Thoracic aorta (tissue), 2 donors: ENCODE data around the gene HPS1. TPM values are rescaled to one million over a fixed set of nuclear protein-coding genes. Genes with fewer than 3 reads are reported as not detected.

Experiments
- ATAC-seq: fragments of 150-250 bp; one replicate; pipeline ENCODE4 v1.8.0; 2017; ENCODE audit warnings: low read depth; ENCODE audit not compliant: insufficient number of reproducible peaks, low FRiP score
- DNase-seq: peaks from one replicate; pipeline ENCODE4 v3.0.0-alpha.2; 2020; ENCODE audit warnings: low spot score
- H3K27ac ChIP-seq, 2 donors: fragments of 200-600 bp; sonication (generic); 1 replicate in 1 of 2; 2 replicates in 1 of 2; pipeline ENCODE4 v1.5.1; 2016; ENCODE audit warnings: mild to moderate bottlenecking in 2 of 2, moderate library complexity in 2 of 2
- H3K27me3 ChIP-seq: fragments of 200-600 bp; sonication (generic); replicated peaks from 2 replicates; pipeline ENCODE4 v1.6.0; 2016; ENCODE audit warnings: mild to moderate bottlenecking; ENCODE audit not compliant: insufficient read depth
- H3K36me3 ChIP-seq: fragments of 200-600 bp; sonication (generic); one replicate; pipeline ENCODE4 v1.5.1; 2016
- H3K4me1 ChIP-seq, 2 donors: fragments of 200-600 bp; sonication (generic); 1 replicate in 1 of 2; 2 replicates in 1 of 2; pipeline versions ENCODE4 v1.5.1 to v1.6.0; 2016; ENCODE audit warnings: low read depth in 2 of 2, mild to moderate bottlenecking in 1 of 2; ENCODE audit not compliant: control insufficient read depth in 1 of 2
- H3K4me3 ChIP-seq: fragments of 200-600 bp; sonication (generic); 2 replicates; pipeline ENCODE4 v1.5.1; 2016; ENCODE audit warnings: mild to moderate bottlenecking
- H3K9me3 ChIP-seq: fragments of 200-600 bp; sonication (generic); 2 replicates; pipeline ENCODE4 v1.5.1; 2016
- CTCF ChIP-seq: fragments of 200-600 bp; sonication (generic); IDR thresholded peaks from one replicate; pipeline ENCODE4 v1.5.1; 2019; ENCODE audit warnings: antibody characterized with exemption
- total RNA-seq, 2 donors: library from RNA; depleted of rRNA; stranded (reverse); fragments of >200 nt; gene quantifications; one replicate each; pipeline versions ENCODE4 v1.1.0 to v1.2.3, GENCODE V29; 2016

HPS1 gene
- total RNA-seq, 2 donors from 2014 or later, result 60.1 to 79.3 TPM

DNA sequence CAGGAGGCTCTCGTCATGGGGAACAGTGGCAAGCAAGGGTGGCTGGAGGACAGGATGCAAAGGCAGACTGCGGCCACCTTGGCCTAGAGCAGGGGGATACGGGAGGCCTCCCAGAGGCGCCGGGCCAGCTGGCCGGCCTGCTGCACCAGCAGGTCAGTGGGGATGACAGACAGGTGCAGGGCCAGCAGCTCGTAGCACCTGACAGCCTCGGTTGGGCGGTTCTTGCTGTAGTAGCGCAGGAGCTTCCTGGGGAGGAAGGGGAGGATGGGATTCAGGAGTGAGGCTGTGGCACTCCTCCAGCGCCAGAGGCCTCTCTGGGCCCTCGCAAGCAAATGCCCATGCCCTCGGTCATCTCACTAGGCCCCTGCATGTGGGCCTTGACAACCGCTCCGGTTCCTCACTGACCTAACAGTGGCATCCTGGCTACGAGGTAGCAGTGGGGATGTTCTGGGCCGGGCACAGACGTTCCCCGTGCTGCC is 29.2 kb downstream of the HPS1 start:
- no peaks in the 10 kb centered on the region for H3K9me3 ChIP-seq
- H3K4me3 ChIP-seq, result no peak overlapping the region
- ATAC-seq (no peak), DNase-seq (no peak)
- H3K4me1 ChIP-seq, result peaks cover 13 to 16% of the 10 kb centered on the region in 2 donors
- H3K36me3 ChIP-seq, result peaks cover 28% of the 10 kb centered on the region
- H3K27me3 ChIP-seq, result no peaks in the 10 kb centered on the region
- no peak for TF ChIP-seq CTCF
- no peak overlapping the region for H3K27ac ChIP-seq

GRCh38 chr10:98416606-98417388 is 29.9 kb downstream of the HPS1 start:
- DNase-seq, result no peak

GRCh38 chr10:98415731-98416119 is 31.0 kb downstream of the HPS1 start:
- no peak for ATAC-seq
- Histone ChIP-seq H3K9me3 (no peaks in the 10 kb centered on the region), H3K36me3 (peaks cover 28% of the 10 kb centered on the region), H3K4me1 (peaks cover 13 to 16% of the 10 kb centered on the region in 2 donors), H3K4me3 (no peak overlapping the region), H3K27me3 (no peaks in the 10 kb centered on the region), H3K27ac (peak overlapping the region; percentile 42 to 72)
- DNase-seq, result no peak
- no peak for TF ChIP-seq CTCF

More at GRCh38 chr10:98416606-98417388, 29.9 kb downstream of the HPS1 start:
- Histone ChIP-seq H3K36me3 (peaks cover 28% of the 10 kb centered on the region), H3K27ac (no peak overlapping the region), H3K4me3 (no peak overlapping the region), H3K9me3 (no peaks in the 10 kb centered on the region), H3K4me1 (peaks cover 13 to 16% of the 10 kb centered on the region in 2 donors), H3K27me3 (no peaks in the 10 kb centered on the region)
- no peak for TF ChIP-seq CTCF
- ATAC-seq, result no peak

DNA sequence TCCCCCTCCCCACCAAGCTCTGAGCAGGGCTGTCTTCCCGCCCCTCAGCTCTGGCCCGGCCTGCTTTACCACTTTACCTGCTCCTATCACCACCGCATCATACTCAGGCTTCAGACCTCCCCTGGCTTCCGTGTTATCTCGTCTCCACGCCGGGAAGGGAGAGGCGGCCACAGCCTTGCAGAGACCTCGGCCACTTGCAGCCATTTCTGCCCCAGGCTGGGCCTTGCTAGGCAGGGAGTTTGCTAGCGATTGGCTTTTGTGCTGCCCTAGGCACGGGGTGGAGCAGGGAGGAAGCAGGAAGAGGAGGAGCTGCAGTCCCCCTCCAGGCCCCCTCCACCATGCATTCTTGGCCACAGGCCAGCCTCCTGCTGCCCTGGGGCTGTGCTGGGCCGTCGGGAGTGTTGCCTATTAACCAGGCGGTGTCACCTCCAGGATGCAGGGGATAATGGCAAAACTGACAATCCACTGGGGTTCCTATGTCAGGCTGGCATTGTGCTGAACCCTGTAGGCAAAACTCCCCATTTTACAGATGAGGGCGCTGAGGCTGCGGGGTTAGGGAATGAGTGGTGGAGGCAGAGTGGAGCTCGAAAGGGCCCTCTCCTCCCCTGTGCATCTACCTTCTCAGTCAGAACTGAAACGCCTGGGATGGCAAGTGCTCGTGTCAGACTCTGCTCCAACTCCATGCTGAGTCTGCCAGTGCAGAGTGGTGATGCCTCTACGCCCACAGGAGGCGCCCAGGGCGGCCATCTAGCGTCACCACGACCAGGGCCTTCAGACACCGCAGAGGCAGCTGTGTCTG is 31.6 kb downstream of the HPS1 start, which contains the start of gene PYROXD2:
Gene PYROXD2, minus strand, starts transcription at position 251 of the 799 bp plus-strand sequence. Its CDS starts 47 bp downstream, at position 204.
- no peak for TF ChIP-seq CTCF
- peak; percentile 86 for ATAC-seq
- peak; percentile 68 for DNase-seq
- peaks cover 28% of the 10 kb centered on the region for H3K36me3 ChIP-seq
- no peaks in the 10 kb centered on the region for H3K9me3 ChIP-seq
- no peaks in the 10 kb centered on the region for H3K27me3 ChIP-seq
- H3K4me1 ChIP-seq, result peaks cover 13 to 16% of the 10 kb centered on the region in 2 donors
- peak within 1 kb of the TSS; percentile 42 to 72 for H3K27ac ChIP-seq
- peak within 1 kb of the TSS; percentile 83 for H3K4me3 ChIP-seq

DNA sequence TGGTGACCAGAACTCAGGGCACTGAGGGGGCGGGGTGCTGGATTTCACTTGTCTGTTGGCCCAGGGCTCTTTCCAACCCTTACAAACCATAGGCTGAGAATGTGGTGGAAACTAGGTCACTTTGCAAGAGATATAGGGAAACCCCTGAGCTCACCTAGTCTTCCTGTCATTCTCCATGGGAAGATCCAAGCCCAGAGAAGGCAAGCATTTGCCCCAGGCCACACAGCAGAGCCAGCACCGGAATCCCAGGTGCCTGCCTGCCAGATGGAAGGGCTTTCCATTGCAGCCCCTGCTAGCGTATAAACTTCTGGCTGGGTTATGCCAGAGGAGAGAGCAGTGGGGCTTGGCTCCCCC is 32.2 kb downstream of the HPS1 start:
- DNase-seq, result no peak

More for the DNA sequence above, 32.2 kb downstream of the HPS1 start:
- Histone ChIP-seq H3K4me3 (peak overlapping the region; percentile 83), H3K27me3 (no peaks in the 10 kb centered on the region), H3K27ac (peak overlapping the region; percentile 42 to 72), H3K36me3 (peaks cover 22% of the 10 kb centered on the region), H3K9me3 (no peaks in the 10 kb centered on the region), H3K4me1 (peaks cover 13 to 16% of the 10 kb centered on the region in 2 donors)
- TF ChIP-seq CTCF, result no peak
- no peak for ATAC-seq
